SHP77 treated with DMSO at 0.1 percent for 48 hours (cell line): Measurements from ENCODE around the gene ZFC3H1.
"Not testable (repeated sequence)": the region's sequence is repeated elsewhere in the genome, so short reads cannot be mapped to it uniquely, and the experiment has no call there.

Experiments used
- DNase-seq: peaks from one replicate; lab custom pipeline; 2025; lab: John Stamatoyannopoulos, UW

ZFC3H1 gene

GRCh38 chr12:71663561-71664410 is at the start of gene ZFC3H1, which contains the start of gene THAP2:
TSS of gene ZFC3H1 (minus strand) at chr12:71663848. CDS start at chr12:71663610, 238 bp downstream.
TSS of gene THAP2 (plus strand) at chr12:71664301. CDS start at chr12:71664510, 209 bp downstream.
- peak; percentile 99 for DNase-seq

GRCh38 chr12:71710276-71711125 is 46.9 kb upstream of the ZFC3H1 start:
- no peak for DNase-seq

GRCh38 chr12:71708658-71709057 is 45.0 kb upstream of the ZFC3H1 start:
- no peak for DNase-seq

DNA sequence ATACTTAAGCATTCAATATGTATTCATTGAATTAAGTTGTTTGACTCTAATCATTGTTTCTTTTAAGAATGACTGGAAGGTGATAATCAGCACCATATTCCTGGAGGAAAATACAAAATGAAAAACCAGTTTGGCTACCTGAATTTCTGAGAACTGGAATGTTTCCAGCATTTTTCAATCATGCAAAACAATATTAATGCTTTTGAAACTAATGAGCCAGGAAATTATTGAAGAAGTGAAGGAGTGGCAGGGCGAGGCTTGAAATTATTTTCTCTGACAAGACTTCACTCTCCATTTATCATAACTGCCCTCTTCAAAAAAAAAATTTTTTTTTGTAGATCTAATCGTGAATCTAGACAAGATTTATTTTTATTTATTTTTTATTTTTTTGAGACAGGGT is 41.3 kb upstream of the ZFC3H1 start:
- no peak for DNase-seq

DNA sequence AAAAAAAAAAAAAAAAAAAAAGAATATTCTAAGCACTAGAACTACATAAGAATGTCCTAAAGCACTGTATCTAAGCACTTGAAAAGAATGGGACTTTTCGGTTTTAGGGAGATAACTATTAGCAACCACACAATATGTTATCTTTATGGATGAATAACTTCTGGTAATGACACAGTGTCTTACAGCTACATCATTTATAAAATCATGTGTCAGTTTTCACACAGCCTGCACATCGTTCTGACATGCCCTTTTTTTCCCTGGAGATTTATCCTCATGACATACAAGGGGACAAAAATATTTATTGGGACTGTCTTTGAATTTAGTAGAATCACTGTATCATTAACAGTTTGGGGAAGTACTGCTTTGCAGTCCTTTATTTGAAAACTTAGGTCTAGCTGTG is 39.6 kb upstream of the ZFC3H1 start:
- DNase-seq: no peak

- no peak for DNase-seq
Measured at GRCh38 chr12:71702590-71702989, 38.9 kb upstream of the ZFC3H1 start.

- not testable (repeated sequence) for DNase-seq
Measured at GRCh38 chr12:71702181-71702580, 38.5 kb upstream of the ZFC3H1 start.

GRCh38 chr12:71695782-71696181 is 32.1 kb upstream of the ZFC3H1 start:
- DNase-seq: no peak

- DNase-seq: no peak
Measured at GRCh38 chr12:71694099-71694820, 30.6 kb upstream of the ZFC3H1 start.

GRCh38 chr12:71693651-71694050 is 30.0 kb upstream of the ZFC3H1 start:
- not testable (repeated sequence) for DNase-seq

- no peak for DNase-seq
Measured at GRCh38 chr12:71693126-71693525, 29.5 kb upstream of the ZFC3H1 start.

- DNase-seq: no peak
Measured at GRCh38 chr12:71691504-71692129, 28.0 kb upstream of the ZFC3H1 start.

DNA sequence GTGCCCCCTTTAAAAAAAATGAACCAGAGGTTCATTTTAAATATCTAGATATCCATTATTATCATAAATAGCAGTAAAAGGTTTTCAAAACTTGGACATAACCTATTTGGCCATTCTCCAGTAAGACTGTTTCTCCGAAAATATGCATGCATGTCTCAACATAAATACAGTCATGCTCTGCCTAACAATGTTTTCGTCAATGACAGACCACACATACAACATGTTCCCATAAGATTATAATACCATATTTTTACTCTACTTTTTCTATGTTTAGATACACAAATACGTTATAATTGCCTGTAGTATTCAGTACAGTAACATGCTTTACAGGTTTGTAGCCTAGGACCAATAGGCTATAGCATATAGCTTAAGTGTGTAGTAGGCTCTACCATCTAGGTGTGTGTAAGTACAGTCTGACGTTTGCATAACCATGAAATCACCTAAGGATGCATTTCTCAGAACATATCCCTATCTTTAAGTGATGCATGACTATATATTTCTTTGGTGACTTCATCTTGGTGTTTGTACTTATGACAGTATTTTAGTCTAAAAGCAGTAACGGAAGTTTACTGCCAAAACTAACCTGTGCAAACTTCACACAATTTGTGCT is 25.4 kb upstream of the ZFC3H1 start:
- DNase-seq: no peak

DNA sequence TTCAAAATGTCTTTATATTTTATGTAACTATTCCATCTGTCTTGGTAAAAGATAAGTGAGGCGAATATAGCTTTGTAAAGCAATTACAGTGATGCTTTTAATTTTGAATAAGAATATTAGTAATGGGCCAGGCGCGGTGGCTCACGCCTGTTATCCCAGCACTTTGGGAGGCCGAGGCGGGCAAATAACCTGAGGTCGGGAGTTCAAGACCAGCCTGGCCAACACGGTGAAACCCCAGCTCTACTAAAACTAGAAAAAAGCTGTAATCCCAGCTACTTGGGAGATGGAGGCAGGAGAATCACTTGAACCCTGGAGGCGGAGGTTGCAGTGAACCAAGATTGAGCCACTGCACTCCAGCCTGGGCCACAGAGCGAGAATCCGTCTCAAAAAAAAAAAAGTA is 23.5 kb upstream of the ZFC3H1 start:
- not testable (repeated sequence) for DNase-seq

GRCh38 chr12:71686658-71687025 is 23.0 kb upstream of the ZFC3H1 start:
- no peak for DNase-seq

DNA sequence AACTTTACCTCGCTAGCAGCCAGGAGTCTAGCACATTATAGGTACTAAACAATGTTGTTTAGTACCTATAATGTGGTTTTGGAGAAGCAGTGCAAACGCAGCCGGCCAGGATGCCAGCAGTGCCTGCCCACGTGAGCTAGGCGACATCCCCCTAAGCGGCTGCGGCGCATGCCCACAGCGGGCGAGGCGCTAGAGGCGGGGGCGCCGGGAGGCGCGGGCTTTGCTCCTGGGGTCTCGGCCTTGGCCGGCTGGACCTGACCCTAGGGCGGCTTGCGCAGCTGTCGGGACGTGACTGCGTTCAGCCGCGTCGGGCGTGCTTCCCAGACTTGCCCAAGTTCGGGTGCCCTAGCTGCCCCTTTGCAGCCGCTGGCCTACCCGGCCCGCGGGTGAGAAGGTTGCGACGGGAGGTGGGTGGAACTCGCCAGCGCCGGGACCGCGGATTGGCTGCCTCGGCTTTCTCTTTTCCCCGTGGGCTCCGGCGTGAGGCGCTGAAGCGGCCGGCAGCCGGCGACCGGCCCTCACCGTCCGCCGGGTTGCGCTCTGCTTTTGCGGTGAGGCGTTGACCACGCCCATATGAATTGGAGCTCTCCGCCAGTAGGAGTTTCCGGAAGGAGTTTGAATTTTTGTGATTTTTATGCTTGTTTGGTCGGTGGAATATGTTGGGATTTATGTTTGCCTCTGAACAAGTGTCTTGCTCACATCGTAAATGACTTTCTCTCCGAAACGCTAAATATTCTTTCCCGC is 22.4 kb upstream of the ZFC3H1 start, which contains the start of gene TMEM19:
TSS of gene TMEM19 (plus strand) at position 169 of the 744 bp plus-strand sequence. CDS start 599 bp downstream, outside the sequence.
- peak; percentile 72 for DNase-seq

GRCh38 chr12:71685312-71685906 is 21.8 kb upstream of the ZFC3H1 start:
- DNase-seq: no peak

GRCh38 chr12:71684081-71684480 is 20.4 kb upstream of the ZFC3H1 start:
- DNase-seq: no peak

GRCh38 chr12:71683633-71684032 is 20.0 kb upstream of the ZFC3H1 start:
- DNase-seq: no peak

DNA sequence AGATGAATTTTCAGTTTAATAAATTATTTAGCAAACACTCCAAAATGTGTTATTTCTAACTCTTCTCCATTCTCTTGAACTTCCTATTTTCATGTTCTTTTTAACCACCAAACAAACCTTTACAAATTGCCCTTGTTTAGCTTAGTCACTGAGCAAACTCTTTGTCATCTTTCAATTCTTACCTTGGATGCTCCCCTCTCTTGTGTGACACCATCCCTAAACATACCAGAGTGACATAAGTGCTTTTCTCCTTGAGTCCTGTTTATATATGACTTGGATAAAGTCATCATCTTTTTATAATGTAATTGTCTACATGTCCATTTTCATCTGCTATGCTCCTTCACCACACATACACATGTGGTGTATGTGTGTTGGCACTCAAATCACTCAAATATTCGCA is 18.8 kb upstream of the ZFC3H1 start:
- no peak for DNase-seq
